OCI-LY1 (cell line): ENCODE data around the gene ZNF354C.

Source experiments
- H2AFZ ChIP-seq: fragments of 200-600 bp; sonication (generic), shearing (Covaris generic); 2 replicates; pipeline ENCODE4 v1.6.0; 2014; ENCODE audit warnings: antibody characterized with exemption, mild to moderate bottlenecking, low read length
- H3F3A ChIP-seq: fragments of 200-600 bp; sonication (generic), shearing (Covaris generic); 2 replicates; pipeline ENCODE4 v1.6.0; 2014; ENCODE audit warnings: mild to moderate bottlenecking, antibody characterized with exemption, low read length, moderate library complexity; ENCODE audit not compliant: insufficient read depth
- H3K27ac ChIP-seq: fragments of 200-600 bp; sonication (generic); 2 replicates; pipeline ENCODE4 v1.5.1; 2014; ENCODE audit warnings: low read length, mixed run types, mild to moderate bottlenecking, low read depth; ENCODE audit not compliant: poor library complexity, severe bottlenecking
- H3K27me3 ChIP-seq: fragments of 200-600 bp; sonication (generic); 2 replicates; pipeline ENCODE4 v1.6.0; 2014; ENCODE audit warnings: antibody characterized with exemption, mild to moderate bottlenecking, low read length, moderate library complexity; ENCODE audit not compliant: insufficient read depth
- H3K36me3 ChIP-seq: fragments of 200-600 bp; sonication (generic); 2 replicates; pipeline ENCODE4 v1.6.1; 2014; ENCODE audit warnings: mild to moderate bottlenecking, antibody characterized with exemption, low read length, moderate library complexity, mixed read lengths; ENCODE audit not compliant: insufficient read depth
- H3K4me1 ChIP-seq: fragments of 200-600 bp; sonication (generic); 2 replicates; pipeline ENCODE4 v1.5.1; 2014; ENCODE audit warnings: mild to moderate bottlenecking, low read length, moderate library complexity; ENCODE audit not compliant: insufficient read depth, severe bottlenecking
- H3K4me2 ChIP-seq: fragments of 200-600 bp; sonication (generic), shearing (Covaris generic); 2 replicates; pipeline ENCODE4 v1.6.1; 2014; ENCODE audit warnings: low read length
- H3K4me3 ChIP-seq: fragments of 200-600 bp; sonication (generic); 2 replicates; pipeline ENCODE4 v1.5.1; 2014; ENCODE audit warnings: low read length, low read depth, mild to moderate bottlenecking, mixed read lengths; ENCODE audit not compliant: poor library complexity, severe bottlenecking
- H3K79me2 ChIP-seq: fragments of 200-600 bp; shearing (Covaris generic); 2 replicates; pipeline ENCODE4 v1.6.1; 2016; ENCODE audit warnings: mixed run types, low read length, mixed read lengths; ENCODE audit not compliant: insufficient read depth
- H3K9ac ChIP-seq: fragments of 200-600 bp; sonication (generic), shearing (Covaris generic); 2 replicates; pipeline ENCODE4 v1.6.1; 2014; ENCODE audit warnings: mild to moderate bottlenecking, low read length, mixed read lengths
- H3K9me2 ChIP-seq: fragments of 200-600 bp; sonication (generic), shearing (Covaris generic); 2 replicates; pipeline ENCODE4 v1.6.1; 2014; ENCODE audit warnings: low read depth, mild to moderate bottlenecking, low read length, mixed read lengths
- H3K9me3 ChIP-seq: fragments of 200-600 bp; shearing (Covaris generic); 2 replicates; pipeline ENCODE4 v1.6.1; 2014; ENCODE audit warnings: low read length, mixed read lengths
- H4K20me1 ChIP-seq: fragments of 200-600 bp; sonication (generic), shearing (Covaris generic); 2 replicates; pipeline ENCODE4 v1.6.0; 2016; ENCODE audit warnings: mild to moderate bottlenecking, low read length; ENCODE audit not compliant: insufficient read depth
- EZH2 ChIP-seq: fragments of 200-600 bp; sonication (generic), shearing (Covaris generic); IDR thresholded peaks from 2 replicates; pipeline ENCODE4 v1.8.0; 2017; ENCODE audit warnings: borderline replicate concordance, mixed run types, mild to moderate bottlenecking, antibody characterized with exemption, low read length, moderate library complexity, mixed read lengths
- TF ChIP-seq, protein P1 (sequence below): fragments of 200-600 bp; sonication (generic), shearing (Covaris generic); IDR thresholded peaks from 2 replicates; pipeline ENCODE4 v1.5.1; 2017; ENCODE audit warnings: mild to moderate bottlenecking, antibody characterized with exemption, low read length, moderate library complexity, mixed read lengths

ZNF354C gene

DNA sequence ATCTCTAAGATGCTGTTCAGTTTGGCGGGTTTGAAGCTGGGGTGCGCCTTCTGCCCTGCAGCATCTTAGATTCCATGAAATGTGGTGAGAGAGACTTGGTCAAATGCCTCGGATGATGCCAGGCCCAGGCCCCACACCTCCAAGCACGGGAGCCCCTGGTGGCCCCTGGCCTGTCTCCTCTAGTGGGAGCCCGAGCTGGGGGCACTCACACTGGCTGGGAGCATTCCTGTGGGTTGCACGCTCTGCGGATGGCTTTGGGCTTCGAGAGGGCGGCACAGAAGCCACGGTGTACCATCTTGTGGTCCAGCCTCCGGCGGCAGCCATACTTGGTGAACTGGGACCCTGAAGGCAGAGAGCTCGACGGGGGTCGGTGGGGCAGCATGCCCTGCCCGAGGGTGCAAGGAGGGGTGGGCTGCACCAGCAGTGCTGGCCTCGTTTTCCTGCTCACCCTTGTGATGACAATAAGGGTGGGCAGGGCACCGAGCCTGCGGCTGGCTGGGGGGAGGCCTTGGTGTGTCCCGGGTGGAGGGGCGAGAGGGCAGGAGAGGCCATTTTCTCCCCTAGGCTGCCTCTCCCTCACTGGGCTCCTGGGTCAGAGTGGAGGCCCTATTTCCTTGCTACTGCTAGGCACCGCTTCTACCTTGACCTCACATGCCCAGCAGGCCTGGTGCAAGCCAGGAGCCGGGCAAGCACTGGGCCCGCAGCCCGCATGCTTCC lies 65.8 kb downstream of the ZNF354C start:
- no peak overlapping the region for H3K9ac ChIP-seq
- H3K4me2 ChIP-seq, result no peak overlapping the region
- H3K27me3 ChIP-seq, result no peaks in the 10 kb centered on the region
- H3K79me2 ChIP-seq, result no peaks in the 10 kb centered on the region
- H3F3A ChIP-seq, result no peaks in the 10 kb centered on the region
- no peaks in the 10 kb centered on the region for H3K4me1 ChIP-seq
- H3K27ac ChIP-seq, result no peak overlapping the region
- H3K36me3 ChIP-seq, result no peaks in the 10 kb centered on the region
- no peak for TF ChIP-seq EZH2
- TF ChIP-seq, protein P1, sequence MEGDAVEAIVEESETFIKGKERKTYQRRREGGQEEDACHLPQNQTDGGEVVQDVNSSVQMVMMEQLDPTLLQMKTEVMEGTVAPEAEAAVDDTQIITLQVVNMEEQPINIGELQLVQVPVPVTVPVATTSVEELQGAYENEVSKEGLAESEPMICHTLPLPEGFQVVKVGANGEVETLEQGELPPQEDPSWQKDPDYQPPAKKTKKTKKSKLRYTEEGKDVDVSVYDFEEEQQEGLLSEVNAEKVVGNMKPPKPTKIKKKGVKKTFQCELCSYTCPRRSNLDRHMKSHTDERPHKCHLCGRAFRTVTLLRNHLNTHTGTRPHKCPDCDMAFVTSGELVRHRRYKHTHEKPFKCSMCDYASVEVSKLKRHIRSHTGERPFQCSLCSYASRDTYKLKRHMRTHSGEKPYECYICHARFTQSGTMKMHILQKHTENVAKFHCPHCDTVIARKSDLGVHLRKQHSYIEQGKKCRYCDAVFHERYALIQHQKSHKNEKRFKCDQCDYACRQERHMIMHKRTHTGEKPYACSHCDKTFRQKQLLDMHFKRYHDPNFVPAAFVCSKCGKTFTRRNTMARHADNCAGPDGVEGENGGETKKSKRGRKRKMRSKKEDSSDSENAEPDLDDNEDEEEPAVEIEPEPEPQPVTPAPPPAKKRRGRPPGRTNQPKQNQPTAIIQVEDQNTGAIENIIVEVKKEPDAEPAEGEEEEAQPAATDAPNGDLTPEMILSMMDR, result no peak
- H3K9me2 ChIP-seq, result no peaks in the 10 kb centered on the region
- H3K4me3 ChIP-seq, result no peak overlapping the region
- H2AFZ ChIP-seq, result no peak overlapping the region
- H4K20me1 ChIP-seq, result no peaks in the 10 kb centered on the region
- no peaks in the 10 kb centered on the region for H3K9me3 ChIP-seq

DNA sequence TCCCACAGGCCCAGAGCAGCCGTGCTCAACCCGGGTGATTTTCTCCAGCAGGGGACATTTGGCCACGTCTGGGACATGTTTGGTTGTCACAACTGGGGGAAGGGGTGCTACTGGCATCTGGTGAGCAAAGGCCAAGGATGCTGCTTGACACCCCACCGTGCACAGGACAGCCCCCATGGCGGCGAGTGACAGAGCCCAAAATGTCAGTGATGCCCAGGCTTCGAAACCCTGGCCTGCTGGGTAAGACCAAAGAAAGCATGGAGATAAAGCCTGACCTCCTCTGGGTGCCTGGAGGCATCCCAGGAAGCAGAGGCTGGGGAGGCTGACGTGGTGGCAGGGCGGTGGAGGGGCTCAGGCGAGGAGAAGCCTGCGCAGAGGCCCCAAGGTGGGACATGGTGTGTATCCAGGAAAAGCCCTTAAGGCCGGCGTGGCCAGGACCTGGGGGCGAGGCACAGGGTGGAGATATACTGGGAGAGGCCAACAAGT lies 66.4 kb downstream of the ZNF354C start:
- Histone ChIP-seq H3K9me3 (no peaks in the 10 kb centered on the region), H3K4me3 (no peak overlapping the region), H3K4me1 (no peaks in the 10 kb centered on the region), H3K27me3 (no peaks in the 10 kb centered on the region), H2AFZ (no peak overlapping the region), H4K20me1 (no peaks in the 10 kb centered on the region), H3K4me2 (no peak overlapping the region), H3F3A (no peaks in the 10 kb centered on the region), H3K27ac (no peak overlapping the region), H3K36me3 (no peaks in the 10 kb centered on the region), H3K9ac (no peak overlapping the region), H3K9me2 (no peaks in the 10 kb centered on the region), H3K79me2 (no peaks in the 10 kb centered on the region)
- TF ChIP-seq EZH2, result no peak
- TF ChIP-seq, protein P1, result no peak

DNA sequence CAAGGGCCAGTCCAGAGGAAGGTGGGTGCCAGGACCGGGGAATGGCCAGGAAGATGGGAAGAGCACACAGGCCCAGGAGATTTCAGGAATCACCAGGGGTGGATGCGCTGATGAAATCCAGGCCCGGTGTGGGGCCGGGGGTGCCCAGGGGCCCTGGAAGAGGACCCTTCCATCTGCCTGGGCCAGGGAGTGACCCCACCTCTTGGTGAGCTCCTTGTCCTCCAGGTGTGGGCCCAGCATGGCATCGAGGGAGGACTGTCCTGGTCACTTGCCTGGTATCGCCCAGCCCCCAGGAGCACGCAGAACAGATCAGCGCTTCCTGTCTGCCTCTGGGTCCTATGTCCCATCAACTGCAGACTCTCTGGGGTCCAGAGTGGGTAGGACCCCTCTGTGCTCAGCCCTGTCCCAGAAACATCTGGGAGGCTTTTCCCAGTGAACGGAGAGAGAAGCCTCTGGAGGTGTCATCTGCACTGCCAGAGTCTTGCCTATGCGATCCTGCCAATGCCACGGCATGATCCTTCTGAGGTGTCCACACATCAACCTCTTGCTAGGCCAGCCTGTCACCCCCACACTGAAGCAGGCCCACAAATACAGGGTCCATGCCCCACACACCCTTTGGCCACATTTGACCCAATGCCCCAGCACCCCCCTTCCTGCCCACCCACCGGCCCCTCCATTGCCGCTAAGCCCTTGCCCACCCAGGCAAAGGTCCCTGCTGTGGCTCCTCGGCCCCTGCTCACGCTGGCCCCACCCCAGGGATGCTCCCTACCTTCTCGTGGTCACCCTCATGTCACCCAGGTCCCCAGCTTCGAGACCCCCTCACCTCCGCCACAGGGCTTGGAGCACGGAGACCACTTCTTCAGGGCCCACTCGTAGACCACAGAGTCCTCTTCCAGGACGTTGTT lies 67.2 kb downstream of the ZNF354C start:
- no peak overlapping the region for H3K9ac ChIP-seq

More for the DNA sequence above, 67.2 kb downstream of the ZNF354C start:
- H3K27me3 ChIP-seq, result no peaks in the 10 kb centered on the region
- H3K9me2 ChIP-seq, result no peaks in the 10 kb centered on the region
- TF ChIP-seq EZH2, result no peak
- TF ChIP-seq, protein P1, result no peak
- no peaks in the 10 kb centered on the region for H4K20me1 ChIP-seq
- no peak overlapping the region for H3K4me2 ChIP-seq
- no peaks in the 10 kb centered on the region for H3K79me2 ChIP-seq
- H3K27ac ChIP-seq, result no peak overlapping the region
- H3K4me3 ChIP-seq, result no peak overlapping the region
- no peaks in the 10 kb centered on the region for H3K4me1 ChIP-seq
- no peaks in the 10 kb centered on the region for H3K36me3 ChIP-seq
- no peaks in the 10 kb centered on the region for H3K9me3 ChIP-seq
- H2AFZ ChIP-seq, result no peak overlapping the region
- no peaks in the 10 kb centered on the region for H3F3A ChIP-seq
